H1 (cell line): ENCODE data around the gene MRPL36. TPM values are rescaled to one million over a fixed set of nuclear protein-coding genes. Genes with fewer than 3 reads are reported as not detected.

ENCODE experiments used
- CTCF ChIA-PET: fragments of 300-600 bp; sonication (Branson Sonifier 250); formaldehyde crosslinking; loops from one replicate; lab custom pipeline; 2021; ENCODE audit not compliant: partially characterized antibody; lab: Charles Lee
- POLR2A ChIA-PET: fragments of 300-600 bp; sonication (Branson Sonifier 250); formaldehyde crosslinking; loops from one replicate; lab custom pipeline; 2021; ENCODE audit warnings: inconsistent platforms; ENCODE audit not compliant: partially characterized antibody; lab: Charles Lee
- DNase-seq, 2 experiments: peaks; one replicate each; pipeline versions ENCODE4 v3.0.0 to v3.0.0-alpha.2; 2010 to 2022; ENCODE audit warnings: low spot score in 2 of 2, low read depth in 1 of 2, mixed read lengths in 1 of 2
- FAIRE-seq: peaks from 2 replicates; lab custom pipeline; 2011; peaks lifted over from hg19 to GRCh38; lab: Jason Lieb, UNC
- H2AFZ ChIP-seq: 2 replicates; pipeline ENCODE4 v1.8.1; 2012; ENCODE audit warnings: low read length, inconsistent platforms
- H2AK5ac ChIP-seq: 2 replicates; pipeline ENCODE4 v1.6.1; 2013; ENCODE audit warnings: low read depth, low read length
- H2BK120ac ChIP-seq: replicated peaks from 2 replicates; pipeline ENCODE3; 2013; ENCODE audit warnings: low read depth, low read length, inconsistent platforms
- H2BK12ac ChIP-seq: 2 replicates; pipeline ENCODE4 v1.6.1; 2013; ENCODE audit warnings: low read depth, low read length
- H2BK15ac ChIP-seq: 2 replicates; pipeline ENCODE4 v1.6.1; 2013; ENCODE audit warnings: low read length
- H2BK20ac ChIP-seq: 2 replicates; pipeline ENCODE4 v1.6.1; 2013; ENCODE audit warnings: low read length
- H2BK5ac ChIP-seq: 2 replicates; pipeline ENCODE4 v1.6.1; 2013; ENCODE audit warnings: low read depth, low read length
- H3K14ac ChIP-seq: 2 replicates; pipeline ENCODE4 v1.6.1; 2013; ENCODE audit warnings: inconsistent platforms; ENCODE audit not compliant: insufficient read length
- H3K18ac ChIP-seq: 2 replicates; pipeline ENCODE4 v1.6.1; 2013; ENCODE audit warnings: low read length; ENCODE audit errors: extremely low read depth
- H3K23ac ChIP-seq: 2 replicates; pipeline ENCODE4 v1.6.1; 2013; ENCODE audit warnings: inconsistent platforms; ENCODE audit not compliant: insufficient read length
- H3K23me2 ChIP-seq: 2 replicates; pipeline ENCODE4 v1.6.1; 2013; ENCODE audit warnings: low read depth, low read length
- H3K27ac ChIP-seq: 2 replicates; pipeline ENCODE4 v1.6.1; 2011; ENCODE audit warnings: low read depth, low read length, inconsistent platforms
- H3K27me3 ChIP-seq, 4 experiments: replicated peaks in 1 of 4; 1 replicate in 1 of 4; 2 replicates in 3 of 4; pipeline versions ENCODE4 v1.6.1 to v1.8.1; 2011 to 2013; ENCODE audit warnings: low read length in 3 of 4, mild to moderate bottlenecking in 3 of 4, inconsistent platforms in 2 of 4, mixed read lengths in 2 of 4, moderate library complexity in 1 of 4; ENCODE audit not compliant: control insufficient read depth in 3 of 4, insufficient read depth in 3 of 4; ENCODE audit errors: extremely low read depth in 1 of 4
- H3K36me3 ChIP-seq, 4 experiments: 2 replicates each; pipeline versions ENCODE4 v1.6.1 to v1.8.1; 2011 to 2013; ENCODE audit warnings: mild to moderate bottlenecking in 4 of 4, low read length in 3 of 4, moderate library complexity in 2 of 4, control low read depth in 1 of 4, inconsistent platforms in 1 of 4; ENCODE audit not compliant: insufficient read depth in 4 of 4, control insufficient read depth in 2 of 4
- H3K4ac ChIP-seq: replicated peaks from 2 replicates; pipeline ENCODE3; 2013; ENCODE audit warnings: low read length, low read depth, mixed read lengths, inconsistent platforms; ENCODE audit not compliant: insufficient read length
- H3K4me1 ChIP-seq, 4 experiments: replicated peaks in 1 of 4; 1 replicate in 1 of 4; 2 replicates in 3 of 4; pipeline versions ENCODE4 v1.6.1 to v1.8.1; 2011 to 2013; ENCODE audit warnings: low read length in 3 of 4, inconsistent platforms in 2 of 4, mixed read lengths in 1 of 4; ENCODE audit not compliant: insufficient read depth in 4 of 4, control insufficient read depth in 3 of 4
- H3K4me2 ChIP-seq, 2 experiments: 2 replicates each; pipeline versions ENCODE4 v1.6.1 to v1.8.1; 2011 to 2013; ENCODE audit warnings: low read depth in 2 of 2, low read length in 2 of 2, control low read depth in 1 of 2, inconsistent platforms in 1 of 2, mild to moderate bottlenecking in 1 of 2; ENCODE audit not compliant: insufficient read depth in 1 of 2
- H3K4me3 ChIP-seq, 4 experiments: fragments of 200-600, 300-600 bp in 1 of 4; sonication (generic), shearing (Covaris generic), sonication (Bioruptor Twin) in 1 of 4; 2 replicates each; pipeline versions ENCODE4 v1.5.1 to v1.8.1; 2011 to 2016; ENCODE audit warnings: low read length in 4 of 4, low read depth in 3 of 4, control low read depth in 2 of 4, inconsistent platforms in 2 of 4, mild to moderate bottlenecking in 2 of 4, mixed read lengths in 1 of 4, moderate library complexity in 1 of 4; ENCODE audit not compliant: insufficient read depth in 2 of 4; ENCODE audit errors: extremely low read depth in 1 of 4
- H3K56ac ChIP-seq: replicated peaks from 2 replicates; pipeline ENCODE3; 2013; ENCODE audit warnings: low read depth, mild to moderate bottlenecking, mixed read lengths, low read length, inconsistent platforms; ENCODE audit not compliant: insufficient read length
- H3K79me1 ChIP-seq: 2 replicates; pipeline ENCODE4 v1.6.1; 2013; ENCODE audit warnings: low read depth, low read length, control low read depth
- H3K79me2 ChIP-seq, 2 experiments: 2 replicates each; pipeline versions ENCODE4 v1.6.1 to v1.8.1; 2012 to 2013; ENCODE audit warnings: low read length in 2 of 2, mild to moderate bottlenecking in 2 of 2, inconsistent platforms in 1 of 2; ENCODE audit not compliant: insufficient read depth in 2 of 2, control insufficient read depth in 1 of 2
- H3K9ac ChIP-seq, 4 experiments: replicated peaks in 1 of 4; 1 replicate in 1 of 4; 2 replicates in 3 of 4; pipeline versions ENCODE4 v1.6.1 to v1.8.1; 2011 to 2013; ENCODE audit warnings: low read depth in 3 of 4, low read length in 3 of 4, control low read depth in 2 of 4, mild to moderate bottlenecking in 2 of 4, moderate library complexity in 2 of 4, inconsistent platforms in 1 of 4; ENCODE audit errors: extremely low read depth in 1 of 4
- H3K9me3 ChIP-seq, 2 experiments: 2 replicates each; pipeline versions ENCODE4 v1.6.1 to v1.8.1; 2012 to 2013; ENCODE audit warnings: mild to moderate bottlenecking in 2 of 2, moderate library complexity in 2 of 2, control low read depth in 1 of 2, inconsistent platforms in 1 of 2, low read depth in 1 of 2, low read length in 1 of 2, mixed read lengths in 1 of 2; ENCODE audit not compliant: insufficient read depth in 2 of 2
- H4K20me1 ChIP-seq, 2 experiments: replicated peaks in 1 of 2; 2 replicates each; pipeline versions ENCODE3 to v1.8.1; 2011 to 2013; ENCODE audit warnings: inconsistent platforms in 2 of 2, low read length in 2 of 2, mild to moderate bottlenecking in 1 of 2; ENCODE audit not compliant: insufficient read depth in 2 of 2, control insufficient read depth in 1 of 2
- H4K5ac ChIP-seq: 2 replicates; pipeline ENCODE4 v1.6.1; 2013; ENCODE audit warnings: low read length, low read depth, mixed read lengths, inconsistent platforms; ENCODE audit not compliant: insufficient read length
- H4K8ac ChIP-seq: 2 replicates; pipeline ENCODE4 v1.8.0; 2013; ENCODE audit warnings: mild to moderate bottlenecking, moderate library complexity, low read length, inconsistent platforms; ENCODE audit not compliant: insufficient read depth; ENCODE audit errors: extremely low read depth
- H4K91ac ChIP-seq: replicated peaks from 2 replicates; pipeline ENCODE3; 2013; ENCODE audit warnings: low read length, mixed read lengths, inconsistent platforms; ENCODE audit not compliant: insufficient read length
- BACH1 ChIP-seq: IDR thresholded peaks from 2 replicates; pipeline ENCODE4 v1.6.1; 2012; ENCODE audit warnings: low read length, improper control_type of control experiment
- CTCF ChIP-seq, 3 experiments: IDR thresholded peaks; 1 replicate in 2 of 3; 2 replicates in 1 of 3; pipeline versions ENCODE4 v1.5.1 to v1.6.1; 2011; ENCODE audit warnings: low read length in 3 of 3, mild to moderate bottlenecking in 3 of 3, inconsistent platforms in 2 of 3, low read depth in 1 of 3, moderate library complexity in 1 of 3; ENCODE audit not compliant: insufficient read depth in 1 of 3; ENCODE audit errors: control extremely low read depth in 1 of 3
- GABPA ChIP-seq: IDR thresholded peaks from 2 replicates; pipeline ENCODE4 v1.6.1; 2011; ENCODE audit warnings: mild to moderate bottlenecking, low read length, moderate library complexity, borderline replicate concordance; ENCODE audit not compliant: insufficient read depth
- JUND ChIP-seq: IDR thresholded peaks from 2 replicates; pipeline ENCODE4 v1.6.1; 2011; ENCODE audit warnings: mild to moderate bottlenecking, improper control_type of control experiment, low read length
- NRF1 ChIP-seq: IDR thresholded peaks from 2 replicates; pipeline ENCODE4 v1.6.1; 2011; ENCODE audit warnings: mild to moderate bottlenecking, low read depth, low read length, improper control_type of control experiment
- POLR2AphosphoS5 ChIP-seq: IDR thresholded peaks from 2 replicates; pipeline ENCODE4 v1.6.1; 2011; ENCODE audit warnings: low read depth, low read length
- SIRT6 ChIP-seq: IDR thresholded peaks from one replicate; pipeline ENCODE4 v1.7.1; 2012; ENCODE audit warnings: low read length, inconsistent platforms
- SUZ12 ChIP-seq: fragments of 200-600 bp; sonication (generic); IDR thresholded peaks from 2 replicates; pipeline ENCODE4 v1.6.1; 2012; ENCODE audit warnings: mild to moderate bottlenecking, inconsistent platforms, low read length, moderate library complexity, mixed read lengths
- TAF7 ChIP-seq: optimal IDR thresholded peaks from 2 replicates; pipeline ENCODE3; 2011; ENCODE audit warnings: low read depth, mild to moderate bottlenecking, inconsistent platforms, low read length, moderate library complexity, borderline replicate concordance
- USF2 ChIP-seq: IDR thresholded peaks from 2 replicates; pipeline ENCODE4 v1.6.1; 2011; ENCODE audit warnings: low read length, improper control_type of control experiment
- WGBS, 2 experiments: shearing (Covaris generic) in 1 of 2; methylation state at CpG; one replicate each; pipeline versions ENCODE4 v1.1.6 to v1.1.7; 2013 to 2015; ENCODE audit warnings: low lambda C conversion rate in 2 of 2, mixed read lengths in 2 of 2, inconsistent platforms in 1 of 2, low coverage in 1 of 2, missing lambda C conversion rate in 1 of 2; ENCODE audit not compliant: insufficient replicate concordance in 2 of 2, insufficient coverage in 1 of 2, insufficient read length in 1 of 2; ENCODE audit errors: extremely low coverage in 1 of 2, missing lambda C conversion rate in 1 of 2; 5-methylcytosine and 5-hydroxymethylcytosine counted together
- polyA plus RNA-seq, 7 experiments: library from polyadenylated mRNA; depleted of rRNA in 3 of 7; stranded (reverse) in 5 of 7; unstranded in 2 of 7; fragments of >200 nt in 5 of 7; fragments of 200-250 nt in 2 of 7; gene quantifications; 1 replicate in 5 of 7; 2 replicates in 1 of 7; 4 replicates in 1 of 7; pipeline versions ENCODE4 v1.2.1 to v1.2.3, GENCODE V29; 2011 to 2013; ENCODE audit warnings: missing spikeins in 2 of 7, mixed read lengths in 2 of 7
- total RNA-seq: library from RNA; stranded (reverse); fragmentation: NEBNext Ultra II Directional; extraction: Animal tissue kit (Norgen Biotek cat#: 25700); gene quantifications from 2 replicates; pipeline ENCODE4 v1.2.1, GENCODE V29; 2021
- TF ChIP-seq, protein P1 (sequence below): IDR thresholded peaks from 2 replicates; pipeline ENCODE4 v1.6.1; 2012; ENCODE audit warnings: inconsistent platforms

The MRPL36 gene
- total and polyA plus RNA-seq, 2 of the 8 experiments (the other 6 are each of a cell fraction or from before 2014, with no cell fraction given): 56.3 to 81.5 TPM

GRCh38 chr5:1847611-1848010 is 48.0 kb upstream of the MRPL36 start:
- peaks cover 9 to 50% (median 38%) of the 10 kb centered on the region in 4 experiments for H3K27me3 ChIP-seq
- no peak overlapping the region for H2AFZ ChIP-seq
- no peak for TF ChIP-seq CTCF (IDR thresholded peaks at IDR 0.05; ENCODE audit: control extremely low read depth in 1 of 3, insufficient read depth in 1 of 3, low read depth in 1 of 3, low read length in 3 of 3)
- no peak for TF ChIP-seq POLR2AphosphoS5
- no peak for TF ChIP-seq USF2
- TF ChIP-seq GABPA: no peak
- no peak for TF ChIP-seq SUZ12
- TF ChIP-seq SIRT6: no peak
- TF ChIP-seq NRF1: no peak
- no peak for TF ChIP-seq TAF7
- TF ChIP-seq, protein P1, sequence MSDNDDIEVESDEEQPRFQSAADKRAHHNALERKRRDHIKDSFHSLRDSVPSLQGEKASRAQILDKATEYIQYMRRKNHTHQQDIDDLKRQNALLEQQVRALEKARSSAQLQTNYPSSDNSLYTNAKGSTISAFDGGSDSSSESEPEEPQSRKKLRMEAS: no peak
- TF ChIP-seq JUND: no peak
- no peak for TF ChIP-seq BACH1

More at GRCh38 chr5:1847611-1848010, 48.0 kb upstream of the MRPL36 start:
- Histone ChIP-seq H3K4me2 (no peak overlapping the region), H3K4me1 (peaks cover 0 to 15% (median 10%) of the 10 kb centered on the region in 4 experiments; a peak in 5 of 7 replicates), H4K8ac (no peak overlapping the region), H3K79me2 (no peaks in the 10 kb centered on the region), H2BK20ac (no peak overlapping the region), H2BK120ac (no peak overlapping the region), H3K4ac (no peak overlapping the region), H2BK15ac (no peak overlapping the region), H3K36me3 (no peaks in the 10 kb centered on the region), H4K20me1 (peaks cover 0 to 2% of the 10 kb centered on the region in 2 experiments), H2BK12ac (no peak overlapping the region), H3K4me3 (no peak overlapping the region), H4K5ac (no peak overlapping the region), H3K23me2 (peaks cover 6% of the 10 kb centered on the region; the same call in 1 of the 2 replicates), H3K14ac (no peak overlapping the region), H3K18ac (no peak overlapping the region), H3K56ac (no peak overlapping the region), H2AK5ac (no peak overlapping the region; the same call in 1 of the 2 replicates), H3K27ac (no peak overlapping the region), H3K9me3 (no peaks in the 10 kb centered on the region), H4K91ac (no peak overlapping the region), H3K9ac (no peak overlapping the region), H3K23ac (no peak overlapping the region), H2BK5ac (no peak overlapping the region), H3K79me1 (no peaks in the 10 kb centered on the region)
- ChIA-PET CTCF (no interaction called here), POLR2A (no interaction called here)
- DNase-seq (no peak), FAIRE-seq (no peak)
- WGBS, 2 experiments: 85% methylated on average over 9 of the region's 9 CpGs; no CpG with 5 or more reads in 1 of the 2 experiments
